GM20000 (cell line): Measurements from ENCODE around the gene KRT27.
A peak's percentile ranks its signal among the peaks of the same experiment; 100 is the strongest.

ENCODE experiments used
- DNase-seq: peaks from one replicate; pipeline ENCODE4 v3.0.0; 2012; ENCODE audit warnings: low spot score
- TF ChIP-seq, protein P1 (sequence below): IDR thresholded peaks from 2 replicates; pipeline ENCODE4 v1.5.1; 2012; ENCODE audit warnings: mild to moderate bottlenecking, control low read depth; ENCODE audit errors: extremely low read depth, missing control alignments

Gene KRT27

DNA sequence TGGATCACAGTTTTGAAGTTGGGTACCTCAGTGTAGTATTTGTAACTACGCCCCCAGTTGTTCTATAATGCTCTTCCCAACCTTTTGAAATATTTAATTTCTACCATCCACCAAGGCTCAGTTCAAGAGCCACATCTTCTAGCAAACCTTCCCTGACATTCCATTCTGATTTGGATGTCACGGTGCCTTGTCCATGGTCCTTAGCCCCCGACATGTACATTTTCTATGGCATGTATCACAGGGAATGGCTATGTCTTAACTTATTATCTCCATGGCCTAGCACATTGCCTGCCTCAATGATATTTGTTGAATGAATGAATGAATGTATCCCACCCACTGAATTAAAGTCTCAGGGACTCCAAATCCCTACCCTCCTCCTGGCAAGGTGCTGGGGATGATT lies 23.8 kb upstream of the KRT27 start:
- no peak for DNase-seq
- TF ChIP-seq, protein P1, sequence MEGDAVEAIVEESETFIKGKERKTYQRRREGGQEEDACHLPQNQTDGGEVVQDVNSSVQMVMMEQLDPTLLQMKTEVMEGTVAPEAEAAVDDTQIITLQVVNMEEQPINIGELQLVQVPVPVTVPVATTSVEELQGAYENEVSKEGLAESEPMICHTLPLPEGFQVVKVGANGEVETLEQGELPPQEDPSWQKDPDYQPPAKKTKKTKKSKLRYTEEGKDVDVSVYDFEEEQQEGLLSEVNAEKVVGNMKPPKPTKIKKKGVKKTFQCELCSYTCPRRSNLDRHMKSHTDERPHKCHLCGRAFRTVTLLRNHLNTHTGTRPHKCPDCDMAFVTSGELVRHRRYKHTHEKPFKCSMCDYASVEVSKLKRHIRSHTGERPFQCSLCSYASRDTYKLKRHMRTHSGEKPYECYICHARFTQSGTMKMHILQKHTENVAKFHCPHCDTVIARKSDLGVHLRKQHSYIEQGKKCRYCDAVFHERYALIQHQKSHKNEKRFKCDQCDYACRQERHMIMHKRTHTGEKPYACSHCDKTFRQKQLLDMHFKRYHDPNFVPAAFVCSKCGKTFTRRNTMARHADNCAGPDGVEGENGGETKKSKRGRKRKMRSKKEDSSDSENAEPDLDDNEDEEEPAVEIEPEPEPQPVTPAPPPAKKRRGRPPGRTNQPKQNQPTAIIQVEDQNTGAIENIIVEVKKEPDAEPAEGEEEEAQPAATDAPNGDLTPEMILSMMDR: no peak

DNA sequence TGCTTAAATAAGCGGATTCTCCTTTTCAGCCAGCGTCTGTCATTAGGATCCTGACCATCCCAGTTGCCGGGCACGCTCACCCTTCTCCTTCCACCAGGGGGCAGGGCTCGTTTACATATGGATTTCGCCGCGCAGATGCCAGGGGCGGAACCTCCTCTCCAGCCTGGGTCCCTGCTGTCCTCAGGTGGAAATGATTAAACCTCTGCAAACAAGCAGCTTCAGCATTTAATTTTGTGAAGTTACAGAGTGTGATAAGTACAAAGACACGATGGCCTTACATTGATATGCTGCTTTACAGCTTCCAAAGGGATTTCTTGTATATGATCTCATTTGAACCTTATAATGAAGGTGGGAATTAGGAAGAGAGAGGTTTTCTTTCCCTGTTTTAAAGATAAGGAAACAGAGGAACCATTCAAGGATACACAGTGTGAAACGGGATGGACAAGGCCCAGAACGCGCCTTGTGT lies 21.3 kb upstream of the KRT27 start:
- peak; percentile 76 for DNase-seq
- TF ChIP-seq, protein P1: peak; percentile 78

DNA sequence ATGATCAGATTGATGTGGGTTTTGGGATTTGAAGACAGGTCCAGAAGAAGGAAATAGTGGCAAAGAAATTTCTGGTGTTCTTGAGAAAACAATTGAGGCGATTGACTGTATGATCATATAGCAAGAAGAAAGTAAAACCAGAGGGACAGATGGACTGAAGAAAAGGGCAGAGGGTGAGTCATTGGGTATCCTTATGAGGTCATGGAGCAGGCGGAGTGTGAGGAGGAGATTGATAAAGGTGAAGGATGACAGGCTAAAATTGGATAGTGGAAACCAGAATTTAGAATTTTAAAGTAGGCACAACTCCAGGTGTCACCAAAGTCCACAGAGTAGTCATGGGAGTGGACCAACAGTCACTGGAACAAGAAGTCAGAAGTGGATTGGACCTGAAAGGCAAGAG lies 18.8 kb upstream of the KRT27 start:
- TF ChIP-seq, protein P1: no peak
- DNase-seq: no peak

DNA sequence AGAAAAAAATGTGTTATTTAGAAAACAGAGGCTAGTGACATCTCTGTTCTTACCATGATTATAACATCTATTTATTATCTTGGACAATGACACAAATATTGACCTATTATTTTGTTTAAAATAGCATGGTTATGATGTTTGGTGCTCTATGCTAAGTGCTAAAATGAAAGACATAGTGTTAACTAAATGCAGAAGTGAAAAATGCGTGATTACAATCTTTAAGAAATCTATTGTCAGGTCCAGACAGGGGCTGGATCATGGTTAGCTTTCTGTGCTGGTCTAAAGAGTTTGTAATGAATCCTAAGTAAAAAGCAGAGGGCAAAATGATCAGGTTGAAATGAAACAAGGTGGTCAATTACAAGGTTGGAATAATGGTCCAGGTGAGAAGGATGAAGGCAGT lies 18.0 kb upstream of the KRT27 start:
- TF ChIP-seq, protein P1: no peak
- DNase-seq: no peak

DNA sequence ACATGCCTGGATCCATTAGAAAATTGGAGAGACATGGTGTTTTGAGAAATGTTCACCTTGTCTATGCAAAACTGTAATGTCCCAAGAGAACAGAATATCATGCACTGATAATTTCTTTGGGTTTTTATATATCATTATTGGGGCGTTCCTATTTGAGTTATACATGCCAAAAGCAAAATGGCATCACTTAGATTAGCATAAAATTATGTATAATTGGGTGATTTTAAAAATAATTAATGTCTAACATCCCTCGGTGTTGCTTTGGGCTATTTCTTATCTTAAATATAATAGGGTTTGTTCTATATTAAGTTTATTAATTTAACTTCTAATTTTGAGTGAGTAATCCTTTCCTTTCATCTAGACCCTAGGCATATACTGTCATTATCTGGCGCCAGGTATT lies 17.5 kb upstream of the KRT27 start, which contains the start of gene KRT28:
Gene KRT28, minus strand, starts transcription at position 101 of the 400 bp plus-strand sequence. Its CDS starts 66 bp downstream, at position 35.
- no peak for DNase-seq
- TF ChIP-seq, protein P1: no peak

DNA sequence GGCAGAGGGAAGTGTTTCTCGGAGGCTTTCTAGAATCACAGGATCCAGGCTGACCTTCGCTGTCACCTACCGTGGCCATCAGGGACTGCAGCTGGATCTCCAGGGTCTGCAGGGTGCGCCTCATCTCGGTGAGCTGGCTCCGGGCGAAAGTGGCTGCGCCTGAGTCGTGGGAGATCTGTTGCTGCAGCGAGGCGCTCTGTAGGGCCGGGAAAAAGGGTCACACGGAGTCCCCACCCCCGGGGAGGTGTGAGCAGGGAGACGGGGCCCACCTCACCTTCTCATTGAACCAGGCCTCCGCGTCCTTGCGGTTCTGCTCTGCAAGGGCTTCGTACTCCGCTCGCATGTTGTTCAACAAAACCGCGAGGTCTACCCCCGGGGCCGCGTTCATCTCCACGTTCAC lies 14.5 kb upstream of the KRT27 start:
- TF ChIP-seq, protein P1: no peak
- no peak for DNase-seq

DNA sequence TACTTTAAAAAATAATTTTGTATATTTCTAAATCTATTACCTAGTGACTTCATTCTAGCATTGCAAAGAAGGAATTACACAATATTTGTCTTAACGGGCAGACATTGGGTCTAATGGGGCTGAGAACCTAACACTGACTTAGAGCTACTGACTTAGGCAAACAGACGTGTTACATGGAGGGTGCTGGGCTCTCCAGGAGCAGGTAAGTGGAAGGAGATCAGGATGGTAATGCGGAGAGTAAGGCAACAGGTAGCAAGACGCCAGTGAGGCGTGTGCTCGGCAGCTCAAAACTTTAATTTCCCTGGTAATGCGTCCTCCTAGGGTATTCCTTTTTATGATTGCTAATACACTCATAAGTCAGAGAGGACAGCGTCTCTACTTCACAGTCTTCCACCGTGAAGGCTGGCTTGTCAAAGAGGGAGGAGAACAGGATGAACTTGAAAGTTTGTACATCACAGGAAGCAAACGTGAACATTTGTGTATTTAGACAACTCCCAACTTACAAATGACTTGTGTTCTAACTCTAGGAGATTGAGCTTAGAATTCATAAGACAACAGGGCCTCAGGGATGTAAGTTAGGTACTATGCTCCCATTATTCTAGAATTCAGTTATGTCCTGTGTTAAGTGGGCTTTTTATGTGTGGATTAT lies 12.8 kb upstream of the KRT27 start:
- TF ChIP-seq, protein P1: no peak
- DNase-seq: no peak
